Stimulated activated CD8-positive, alpha-beta memory T cell treated with anti-CD3 and anti-CD28 coated beads, Interleukin-12 subunit alpha, Interleukin-12 subunit beta, amount 100 ng/mL, for 4 hours (primary cell): Measurements from ENCODE around the gene CNBD2.
"Not testable (repeated sequence)": the region's sequence is repeated elsewhere in the genome, so short reads cannot be mapped to it uniquely, and the experiment has no call there.

ENCODE experiments used
- DNase-seq: peaks from one replicate; pipeline ENCODE4 v3.0.0-alpha.2; 2020; ENCODE audit warnings: low read depth

CNBD2 gene

DNA sequence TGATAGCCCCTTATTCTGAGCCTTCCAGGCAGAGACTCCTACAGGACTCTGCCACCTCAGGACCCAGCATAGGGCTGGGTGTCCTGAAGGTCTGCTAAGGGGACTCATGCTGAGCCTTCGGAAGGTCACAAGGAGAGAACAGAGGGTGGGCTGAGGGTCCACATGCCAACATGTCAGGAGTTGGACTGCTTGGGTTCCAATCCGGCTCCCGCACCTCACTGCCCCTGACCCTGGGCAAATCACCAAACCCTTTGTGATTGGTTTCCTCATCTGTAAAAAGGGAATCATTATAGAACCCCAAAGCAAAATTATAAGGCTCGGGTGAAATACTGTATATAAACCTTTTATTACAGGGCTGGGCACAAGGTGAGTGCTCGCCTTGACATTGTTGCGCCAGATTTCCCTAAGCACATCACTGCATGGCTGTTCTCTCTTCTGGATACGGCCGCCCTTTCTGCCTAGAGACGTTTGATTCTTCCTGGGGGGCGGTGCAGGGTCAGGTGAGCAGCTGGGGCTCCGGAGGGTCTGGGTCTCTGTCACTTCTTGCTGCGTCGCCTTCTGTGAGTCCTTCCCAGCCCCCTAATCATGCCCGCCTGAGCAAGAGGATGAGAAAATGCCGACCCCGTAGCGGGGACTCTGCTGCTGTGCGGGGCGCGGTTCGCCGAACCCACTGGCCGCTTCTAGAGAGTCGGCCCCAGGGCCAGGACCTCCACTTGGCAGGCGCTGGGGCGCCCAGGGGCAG, 95.7 kb downstream of the CNBD2 start:
- DNase-seq, result no peak

DNA sequence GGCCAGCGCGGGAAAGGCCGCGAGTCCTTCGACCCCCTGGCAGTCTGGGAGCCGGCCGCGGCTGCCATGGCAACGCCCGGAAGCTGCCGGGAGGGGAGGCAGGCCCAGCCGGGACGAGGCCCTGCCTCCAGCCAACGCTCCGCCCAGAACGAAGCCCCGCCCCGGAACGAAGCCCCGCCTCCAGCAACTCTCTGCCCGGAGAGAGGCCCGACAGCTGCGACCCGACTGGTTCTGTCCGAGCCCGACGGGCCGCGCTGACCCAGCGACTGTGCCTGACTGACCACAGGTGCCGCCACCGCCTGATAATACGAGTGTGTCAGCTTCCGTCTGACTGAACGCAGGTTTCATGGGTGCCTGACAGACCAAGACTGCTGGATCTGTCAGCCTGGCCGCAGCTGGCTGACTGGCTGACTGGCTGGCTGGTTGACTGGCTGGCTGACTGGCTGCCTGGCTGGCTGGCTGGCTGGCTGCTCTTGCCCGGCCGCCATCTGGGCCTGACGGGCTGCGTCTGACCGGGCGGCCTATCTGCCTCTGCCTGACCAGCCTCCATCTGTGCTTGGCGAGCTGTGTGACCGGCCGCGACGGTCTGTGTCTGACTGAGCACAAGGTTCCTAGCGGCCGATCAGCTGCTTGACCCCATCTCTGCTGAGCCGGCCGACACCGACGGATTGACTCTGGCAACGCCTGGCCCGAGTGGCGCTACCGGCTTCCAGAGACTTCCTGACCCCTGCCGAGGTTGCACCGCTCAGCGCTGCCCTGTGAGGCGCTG, 96.5 kb downstream of the CNBD2 start:
- DNase-seq, result peak; percentile 86

DNA sequence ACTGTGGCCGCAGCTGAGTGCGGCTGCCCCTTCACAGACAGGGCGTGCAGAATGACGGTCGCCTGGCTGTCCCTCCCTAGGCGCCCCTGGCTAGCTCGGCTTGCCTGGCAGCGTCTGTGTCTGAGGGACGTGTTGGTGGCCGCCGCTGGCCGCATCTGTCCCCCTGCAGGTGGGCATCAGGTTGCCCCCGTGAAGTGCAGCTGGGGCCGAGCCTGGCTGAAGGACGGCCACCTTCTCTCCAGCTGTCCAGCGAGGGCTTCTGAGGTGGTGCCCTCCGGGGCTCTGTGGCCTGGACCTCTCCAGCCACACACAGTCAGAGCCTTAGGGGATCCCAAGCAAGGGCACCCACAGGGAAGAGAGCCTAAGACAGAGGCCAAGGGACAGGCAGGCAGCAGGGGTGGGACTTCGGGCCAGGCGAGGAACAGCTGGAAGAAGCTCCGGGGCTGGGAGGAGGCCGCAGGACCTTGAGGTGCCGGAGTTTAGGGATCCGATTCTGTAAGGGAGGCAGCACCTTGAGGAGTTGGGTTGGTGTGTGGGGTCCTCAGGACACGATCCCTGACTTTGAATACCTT, 97.1 kb downstream of the CNBD2 start:
- no peak for DNase-seq

GRCh38 chr20:36066777-36067176, 98.4 kb downstream of the CNBD2 start:
- no peak for DNase-seq

DNA sequence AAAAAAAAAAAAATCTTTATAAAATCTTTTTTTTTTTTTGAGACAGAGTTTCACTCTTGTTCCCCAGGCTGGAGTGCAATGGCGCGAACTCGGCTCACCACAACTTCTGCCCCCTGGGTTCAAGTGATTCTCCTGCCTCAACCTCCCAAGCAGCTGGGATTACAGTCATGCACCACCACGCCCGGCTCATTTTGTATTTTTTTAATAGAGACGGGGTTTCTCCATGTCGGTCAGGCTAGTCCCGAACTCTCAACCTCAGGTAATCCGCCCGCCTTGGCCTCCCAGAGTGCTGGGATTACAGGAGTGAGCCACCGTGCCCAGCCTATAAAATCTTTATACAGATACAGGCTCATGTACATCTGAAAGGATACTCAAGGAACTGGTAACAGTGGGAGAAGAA, 100.1 kb downstream of the CNBD2 start:
- not testable (repeated sequence) for DNase-seq

GRCh38 chr20:36070451-36070850, 102.1 kb downstream of the CNBD2 start:
- no peak for DNase-seq

DNA sequence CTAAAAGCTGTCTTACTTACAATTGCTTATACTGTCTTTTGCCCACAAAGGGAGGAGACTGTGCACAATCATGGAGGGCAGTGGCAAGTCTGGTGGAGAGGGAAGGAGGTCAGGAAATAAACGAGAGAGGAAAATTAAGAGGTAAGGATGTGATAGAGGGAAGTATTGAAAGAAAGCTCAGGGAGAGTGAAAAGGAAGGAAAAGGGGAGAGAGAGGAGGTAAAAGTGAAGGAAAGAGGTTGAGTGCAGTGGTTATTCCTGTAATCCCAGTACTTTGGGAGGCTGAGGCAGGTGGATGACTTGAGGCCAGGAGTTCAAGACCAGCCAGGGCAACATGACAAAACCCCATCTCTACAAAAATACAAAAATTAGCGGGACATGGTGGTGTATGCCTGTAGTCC, 103.5 kb downstream of the CNBD2 start:
- DNase-seq, result no peak

- no peak for DNase-seq
Observed at GRCh38 chr20:36074983-36075382, 106.6 kb downstream of the CNBD2 start.

DNA sequence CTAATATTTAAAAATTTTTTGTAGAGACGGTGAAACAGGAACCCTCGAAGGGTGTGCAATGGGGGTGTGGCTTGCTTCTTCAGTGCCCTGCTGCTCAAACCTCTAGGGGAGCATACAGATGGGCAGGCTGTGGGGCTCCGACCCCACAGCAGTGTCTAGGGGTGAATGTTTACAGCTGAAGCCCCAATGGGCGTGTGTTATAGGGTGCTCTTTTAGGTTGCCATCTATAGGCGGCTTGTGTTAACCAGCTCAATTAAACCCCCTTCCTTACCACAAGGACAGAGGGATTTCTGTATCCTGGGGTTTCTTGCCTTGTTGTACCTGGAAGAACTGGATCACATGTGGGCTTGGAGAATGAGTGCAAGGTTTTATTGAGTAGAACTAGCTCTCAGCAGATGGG, 109.4 kb downstream of the CNBD2 start:
- DNase-seq, result not testable (repeated sequence)

DNA sequence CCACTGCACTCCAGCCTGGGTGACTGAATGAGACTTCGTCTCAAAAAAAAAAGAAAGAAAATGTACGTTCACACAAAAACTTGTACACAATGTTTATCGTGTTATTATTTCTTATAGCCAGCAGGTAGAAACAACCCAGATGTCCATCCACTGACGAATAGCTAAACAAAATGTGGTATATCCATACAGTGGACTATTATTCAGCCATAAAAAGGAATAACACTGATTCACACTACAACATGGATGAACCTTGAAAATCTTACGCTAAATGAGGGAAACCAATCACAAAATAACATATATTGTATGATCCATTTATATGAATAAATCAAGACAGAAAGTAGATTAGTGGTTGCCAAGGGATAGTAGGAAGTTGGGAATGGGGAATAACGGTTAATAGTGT, 111.1 kb downstream of the CNBD2 start:
- no peak for DNase-seq

GRCh38 chr20:36079984-36080383, 111.6 kb downstream of the CNBD2 start:
- not testable (repeated sequence) for DNase-seq
